Hepatocyte (in vitro differentiated cells): ENCODE measurements around the gene RAPGEF4.

Experiments used
- CTCF ChIP-seq: fragments of 200-600 bp; sonication (generic); IDR thresholded peaks from 2 replicates; pipeline ENCODE4 v1.5.1; 2016; ENCODE audit warnings: antibody characterized with exemption, mild to moderate bottlenecking; ENCODE audit not compliant: poor library complexity
- EZH2 ChIP-seq: fragments of 200-600 bp; sonication (generic); IDR thresholded peaks from 2 replicates; pipeline ENCODE4 v1.6.1; 2016; ENCODE audit warnings: antibody characterized with exemption, mild to moderate bottlenecking, borderline replicate concordance

GRCh38 chr2:173027181-173028128 is 291.8 kb downstream of the RAPGEF4 start:
- peak; percentile 98 for TF ChIP-seq CTCF
- no peak for TF ChIP-seq EZH2
